HG03064 (cell line): ENCODE results near the gene IGF2.

Experiments used
- ATAC-seq: cut with Tn5 transposase; IDR thresholded peaks from one replicate; pipeline ENCODE4 v1.9.1; 2021; ENCODE audit warnings: low read depth; ENCODE audit not compliant: unreplicated experiment

Gene IGF2

GRCh38 chr11:2154195-2154585 is 15.0 kb upstream of the IGF2 start:
- no peak for ATAC-seq

GRCh38 chr11:2153581-2154194 is 14.5 kb upstream of the IGF2 start:
- no peak for ATAC-seq

GRCh38 chr11:2151500-2152257 is 12.5 kb upstream of the IGF2 start:
- no peak for ATAC-seq

GRCh38 chr11:2149864-2150847 is 11.0 kb upstream of the IGF2 start:
- no peak for ATAC-seq

GRCh38 chr11:2149460-2149859 is 10.3 kb upstream of the IGF2 start:
- ATAC-seq, result no peak

GRCh38 chr11:2148595-2148994 is 9.4 kb upstream of the IGF2 start:
- ATAC-seq, result no peak

- ATAC-seq, result no peak
Measured at GRCh38 chr11:2147391-2147790, 8.2 kb upstream of the IGF2 start.

- no peak for ATAC-seq
Measured at GRCh38 chr11:2146051-2146450, 6.9 kb upstream of the IGF2 start.

GRCh38 chr11:2144544-2145248 is 5.5 kb upstream of the IGF2 start:
- no peak for ATAC-seq

- ATAC-seq, result no peak
Measured at GRCh38 chr11:2143799-2144543, 4.8 kb upstream of the IGF2 start.

GRCh38 chr11:2143477-2143798 is 4.2 kb upstream of the IGF2 start:
- ATAC-seq, result no peak

GRCh38 chr11:2142762-2143202 is 3.6 kb upstream of the IGF2 start:
- no peak for ATAC-seq

GRCh38 chr11:2142300-2142759 is 3.1 kb upstream of the IGF2 start:
- no peak for ATAC-seq

GRCh38 chr11:2140411-2141400 is 1.5 kb upstream of the IGF2 start:
- no peak for ATAC-seq

- ATAC-seq, result no peak
Measured at GRCh38 chr11:2139621-2140337, 590 bp upstream of the IGF2 start.

- no peak for ATAC-seq
Measured at GRCh38 chr11:2138431-2139122, 612 bp downstream of the IGF2 start.

GRCh38 chr11:2138068-2138430 is 1.1 kb downstream of the IGF2 start:
- no peak for ATAC-seq
